Measurements from ENCODE around the gene LAMP5.

LAMP5 gene

GRCh38 chr20:9514461-9515213 lies at the start of gene LAMP5:
Gene LAMP5, plus strand, starts transcription at chr20:9514590. Its CDS starts 263 bp downstream, at chr20:9514853.
- DNase-seq, result no peak

GRCh38 chr20:9467995-9468394 lies 46.4 kb upstream of the LAMP5 start:
- no peak for DNase-seq

GRCh38 chr20:9474835-9475415 lies 39.5 kb upstream of the LAMP5 start:
- DNase-seq, result no peak

- DNase-seq, result no peak
Observed at GRCh38 chr20:9475456-9475855, 38.9 kb upstream of the LAMP5 start.

GRCh38 chr20:9476174-9476573 lies 38.2 kb upstream of the LAMP5 start:
- no peak for DNase-seq

- no peak for DNase-seq
Observed at GRCh38 chr20:9476637-9477036, 37.8 kb upstream of the LAMP5 start.

- DNase-seq, result no peak
Observed at GRCh38 chr20:9478771-9479170, 35.6 kb upstream of the LAMP5 start.

GRCh38 chr20:9480066-9480465 lies 34.3 kb upstream of the LAMP5 start:
- no peak for DNase-seq

GRCh38 chr20:9482180-9482579 lies 32.2 kb upstream of the LAMP5 start:
- no peak for DNase-seq

GRCh38 chr20:9483131-9483530 lies 31.3 kb upstream of the LAMP5 start:
- no peak for DNase-seq

- no peak for DNase-seq
Observed at GRCh38 chr20:9485614-9486340, 28.6 kb upstream of the LAMP5 start.

- no peak for DNase-seq
Observed at GRCh38 chr20:9487231-9487630, 27.2 kb upstream of the LAMP5 start.

GRCh38 chr20:9488063-9488462 lies 26.3 kb upstream of the LAMP5 start:
- DNase-seq, result no peak

- DNase-seq, result no peak
Observed at GRCh38 chr20:9490161-9490560, 24.2 kb upstream of the LAMP5 start.

- DNase-seq, result no peak
Observed at GRCh38 chr20:9490631-9491030, 23.8 kb upstream of the LAMP5 start.

GRCh38 chr20:9491324-9491723 lies 23.1 kb upstream of the LAMP5 start:
- no peak for DNase-seq

- DNase-seq, result no peak
Observed at GRCh38 chr20:9492067-9492466, 22.3 kb upstream of the LAMP5 start.

- DNase-seq, result no peak
Observed at GRCh38 chr20:9493803-9494202, 20.6 kb upstream of the LAMP5 start.

- no peak for DNase-seq
Observed at GRCh38 chr20:9495701-9496100, 18.7 kb upstream of the LAMP5 start.

- DNase-seq, result no peak
Observed at GRCh38 chr20:9496155-9496554, 18.2 kb upstream of the LAMP5 start.

GRCh38 chr20:9498322-9498721 lies 16.1 kb upstream of the LAMP5 start:
- DNase-seq, result no peak

GRCh38 chr20:9499126-9499899 lies 15.1 kb upstream of the LAMP5 start:
- no peak for DNase-seq

GRCh38 chr20:9500121-9500520 lies 14.3 kb upstream of the LAMP5 start:
- DNase-seq, result no peak
